Left kidney (tissue), 2 donors: ENCODE measurements around the gene SNX25. TPM values are rescaled to one million over a fixed set of nuclear protein-coding genes. Genes with fewer than 3 reads are reported as not detected.

Experiments used
- DNase-seq: peaks from one replicate; pipeline ENCODE4 v3.0.0-alpha.2; 2013
- polyA plus RNA-seq: library from polyadenylated mRNA; unstranded; fragments of 120-200 nt; gene quantifications from one replicate; pipeline ENCODE4 v1.2.1, GENCODE V29; 2013; ENCODE audit not compliant: insufficient read length

The SNX25 gene
- polyA plus RNA-seq, 1 donor: 26.0 TPM

GRCh38 chr4:185411849-185412248 is 202.5 kb downstream of the SNX25 start:
- DNase-seq: no peak

GRCh38 chr4:185412412-185412811 is 203.0 kb downstream of the SNX25 start:
- DNase-seq: no peak

Other genes with a start within 250 kb of the SNX25 start
- gene HELT, start 191.1 kb upstream of the SNX25 start, polyA plus RNA-seq: not detected
- 37.1 TPM for gene SLC25A4, start 66.3 kb upstream of the SNX25 start, polyA plus RNA-seq
- gene CFAP97, start 5.6 kb upstream of the SNX25 start, polyA plus RNA-seq: 55.2 TPM
- gene LRP2BP, start 186.3 kb downstream of the SNX25 start, polyA plus RNA-seq: 6.9 TPM
- gene ANKRD37, start 187.2 kb downstream of the SNX25 start, polyA plus RNA-seq: 10.5 TPM
- 81.9 TPM for gene UFSP2, start 216.4 kb downstream of the SNX25 start, polyA plus RNA-seq